A549 (cell line): ENCODE measurements around the gene EFEMP2. TPM values are rescaled to one million over a fixed set of nuclear protein-coding genes. Genes with fewer than 3 reads are reported as not detected.

Experiments used
- CBX2 ChIP-seq: fragments of 200-600 bp; sonication (generic); IDR thresholded peaks from 2 replicates; pipeline ENCODE4 v1.6.1; 2016; ENCODE audit warnings: low read depth, mild to moderate bottlenecking, borderline replicate concordance
- CBX8 ChIP-seq: fragments of 200-600 bp; sonication (generic); IDR thresholded peaks from 2 replicates; pipeline ENCODE4 v1.6.1; 2016
- EHMT2 ChIP-seq: fragments of 200-600 bp; sonication (generic); IDR thresholded peaks from 2 replicates; pipeline ENCODE4 v1.6.1; 2016; ENCODE audit warnings: antibody characterized with exemption, low read depth, mild to moderate bottlenecking, moderate library complexity
- EP300 ChIP-seq, 2 experiments: fragments of >200 bp; sonication (Bioruptor Twin); formaldehyde crosslinking; IDR thresholded peaks; 2 replicates in 1 of 2; 3 replicates in 1 of 2; pipeline ENCODE4 v1.6.1; 2016 to 2017
- FOXS1 ChIP-seq: fragments of 250-450 bp; sonication (Bioruptor Pico); IDR thresholded peaks from 2 replicates; pipeline ENCODE4 v1.5.0; 2020; ENCODE audit warnings: mild to moderate bottlenecking, moderate library complexity
- HDAC2 ChIP-seq: fragments of 200-600 bp; sonication (generic); IDR thresholded peaks from 2 replicates; pipeline ENCODE4 v1.6.1; 2016
- KDM5A ChIP-seq: fragments of 200-600 bp; sonication (generic); IDR thresholded peaks from 2 replicates; pipeline ENCODE4 v1.6.1; 2016; ENCODE audit warnings: antibody characterized with exemption, mild to moderate bottlenecking
- MYC ChIP-seq: IDR thresholded peaks from 2 replicates; pipeline ENCODE4 v1.6.1; 2012; ENCODE audit warnings: mild to moderate bottlenecking, inconsistent platforms, low read length, improper control_type of control experiment, borderline replicate concordance
- PHF8 ChIP-seq: fragments of 200-600 bp; sonication (generic); IDR thresholded peaks from 2 replicates; pipeline ENCODE4 v1.6.1; 2016; ENCODE audit warnings: low read depth, mild to moderate bottlenecking, antibody characterized with exemption, moderate library complexity, borderline replicate concordance
- POLR2A ChIP-seq: IDR thresholded peaks from 2 replicates; pipeline ENCODE4 v1.6.1; 2012; ENCODE audit warnings: mild to moderate bottlenecking, low read length
- RARB ChIP-seq: fragments of 250-450 bp; sonication (Bioruptor Pico); IDR thresholded peaks from 2 replicates; pipeline ENCODE4 v1.8.0; 2021; ENCODE audit warnings: mild to moderate bottlenecking, moderate library complexity
- RCOR1 ChIP-seq: fragments of 150-350 bp; IDR thresholded peaks from 2 replicates; pipeline ENCODE4 v1.6.1; 2014; ENCODE audit warnings: antibody characterized with exemption, low read length, low read depth
- RFX5 ChIP-seq: fragments of 450-650 bp; IDR thresholded peaks from 2 replicates; pipeline ENCODE4 v1.7.1; 2014; ENCODE audit warnings: antibody characterized with exemption, mild to moderate bottlenecking, moderate library complexity
- SMC3 ChIP-seq: fragments of >200 bp; sonication (Bioruptor Twin); formaldehyde crosslinking; IDR thresholded peaks from 3 replicates; pipeline ENCODE4 v1.6.1; 2018; ENCODE audit warnings: inconsistent platforms
- TFCP2L1 ChIP-seq: fragments of 250-450 bp; sonication (Bioruptor Pico); IDR thresholded peaks from 2 replicates; pipeline ENCODE4 v1.5.0; 2021; ENCODE audit warnings: mild to moderate bottlenecking
- TP53 ChIP-seq: fragments of 250-450 bp; sonication (Bioruptor Pico); IDR thresholded peaks from 2 replicates; pipeline ENCODE4 v1.5.0; 2021; ENCODE audit warnings: mild to moderate bottlenecking, moderate library complexity
- polyA plus RNA-seq, 4 experiments: library from polyadenylated mRNA; depleted of rRNA in 3 of 4; stranded (reverse); fragments of >200 nt; fragmentation: RNase III in 1 of 4; extraction: RNeasy Plus Mini Kit Qiagen cat#74134 plus additional on column Dnase treatment in 1 of 4; gene quantifications; 2 replicates in 3 of 4; 3 replicates in 1 of 4; pipeline ENCODE4 v1.2.3, GENCODE V29; 2011 to 2017
- TF ChIP-seq, protein P1 (sequence below): fragments of 200-600 bp; sonication (generic); IDR thresholded peaks from 2 replicates; pipeline ENCODE4 v1.6.1; 2016; ENCODE audit warnings: antibody characterized with exemption, mild to moderate bottlenecking, moderate library complexity
- TF ChIP-seq, protein P2 (sequence below): IDR thresholded peaks from 2 replicates; pipeline ENCODE4 v1.6.1; 2012
- TF ChIP-seq, protein P3 (sequence below): fragments of 150-350 bp; IDR thresholded peaks from 2 replicates; pipeline ENCODE4 v1.6.1; 2014; ENCODE audit warnings: low read depth, mild to moderate bottlenecking, low read length
- TF ChIP-seq, protein P4 (sequence below): fragments of 450-650 bp; IDR thresholded peaks from 2 replicates; pipeline ENCODE4 v1.6.1; 2014; ENCODE audit warnings: antibody characterized with exemption
- TF ChIP-seq, protein P5 (sequence below): fragments of 250-450 bp; sonication (Bioruptor Pico); IDR thresholded peaks from 2 replicates; pipeline ENCODE4 v1.5.0; 2020; ENCODE audit warnings: low read depth, mild to moderate bottlenecking, moderate library complexity
- TF ChIP-seq, protein P6 (sequence below): IDR thresholded peaks from 2 replicates; pipeline ENCODE4 v1.6.1; 2012

EFEMP2 gene
- polyA plus RNA-seq, 2 of the 4 experiments (the other 2 are of a cell fraction) = 1.3 to 1.4 TPM

DNA sequence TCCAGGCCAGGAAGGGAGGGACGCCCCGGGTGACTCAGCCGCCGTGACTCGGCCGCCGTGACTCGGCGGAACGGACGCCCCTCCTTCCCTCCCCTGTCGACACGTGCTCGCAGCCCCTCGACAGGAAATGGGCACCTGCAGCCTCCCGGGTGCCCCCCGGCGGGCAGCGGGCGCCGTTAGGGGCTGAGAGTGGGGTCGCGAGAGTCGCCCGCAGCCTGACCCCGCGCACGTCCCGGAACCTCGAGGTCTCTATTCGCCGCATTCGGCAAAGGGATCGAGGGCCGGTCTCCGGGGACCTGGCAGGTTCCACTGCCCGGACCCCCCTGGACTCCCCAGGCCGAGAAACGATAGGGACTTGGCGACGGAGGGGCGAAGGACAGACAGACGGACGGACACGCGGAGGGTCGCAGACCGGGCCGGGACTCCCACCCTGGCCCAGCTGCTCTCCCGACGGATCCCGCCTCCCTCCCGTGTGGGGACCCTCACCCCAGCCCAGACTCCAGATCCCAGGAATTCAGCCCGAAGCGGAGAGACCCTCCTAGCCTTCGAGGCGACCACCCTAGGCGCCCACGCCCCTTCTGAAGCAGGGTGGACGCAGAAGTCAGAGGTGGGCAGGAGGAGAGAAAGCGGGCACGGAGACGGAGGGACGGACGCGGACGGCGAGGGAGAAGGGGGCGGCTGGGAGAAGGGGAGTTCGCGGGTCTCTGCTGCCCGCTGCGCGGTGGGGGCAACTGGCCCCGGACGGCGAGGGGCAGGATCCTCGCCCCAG is 26.9 kb upstream of the EFEMP2 start (continued):
- TF ChIP-seq RCOR1 = no peak
- no peak for TF ChIP-seq CBX8
- TF ChIP-seq EHMT2 = no peak
- TF ChIP-seq HDAC2 = no peak
- TF ChIP-seq, protein P1, sequence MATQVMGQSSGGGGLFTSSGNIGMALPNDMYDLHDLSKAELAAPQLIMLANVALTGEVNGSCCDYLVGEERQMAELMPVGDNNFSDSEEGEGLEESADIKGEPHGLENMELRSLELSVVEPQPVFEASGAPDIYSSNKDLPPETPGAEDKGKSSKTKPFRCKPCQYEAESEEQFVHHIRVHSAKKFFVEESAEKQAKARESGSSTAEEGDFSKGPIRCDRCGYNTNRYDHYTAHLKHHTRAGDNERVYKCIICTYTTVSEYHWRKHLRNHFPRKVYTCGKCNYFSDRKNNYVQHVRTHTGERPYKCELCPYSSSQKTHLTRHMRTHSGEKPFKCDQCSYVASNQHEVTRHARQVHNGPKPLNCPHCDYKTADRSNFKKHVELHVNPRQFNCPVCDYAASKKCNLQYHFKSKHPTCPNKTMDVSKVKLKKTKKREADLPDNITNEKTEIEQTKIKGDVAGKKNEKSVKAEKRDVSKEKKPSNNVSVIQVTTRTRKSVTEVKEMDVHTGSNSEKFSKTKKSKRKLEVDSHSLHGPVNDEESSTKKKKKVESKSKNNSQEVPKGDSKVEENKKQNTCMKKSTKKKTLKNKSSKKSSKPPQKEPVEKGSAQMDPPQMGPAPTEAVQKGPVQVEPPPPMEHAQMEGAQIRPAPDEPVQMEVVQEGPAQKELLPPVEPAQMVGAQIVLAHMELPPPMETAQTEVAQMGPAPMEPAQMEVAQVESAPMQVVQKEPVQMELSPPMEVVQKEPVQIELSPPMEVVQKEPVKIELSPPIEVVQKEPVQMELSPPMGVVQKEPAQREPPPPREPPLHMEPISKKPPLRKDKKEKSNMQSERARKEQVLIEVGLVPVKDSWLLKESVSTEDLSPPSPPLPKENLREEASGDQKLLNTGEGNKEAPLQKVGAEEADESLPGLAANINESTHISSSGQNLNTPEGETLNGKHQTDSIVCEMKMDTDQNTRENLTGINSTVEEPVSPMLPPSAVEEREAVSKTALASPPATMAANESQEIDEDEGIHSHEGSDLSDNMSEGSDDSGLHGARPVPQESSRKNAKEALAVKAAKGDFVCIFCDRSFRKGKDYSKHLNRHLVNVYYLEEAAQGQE = no peak
- TF ChIP-seq EP300 (IDR thresholded peaks at IDR 0.05) = peak in 1 of 2 experiments; percentile 35; a peak in 1 of 5 replicates
- TF ChIP-seq, protein P2, sequence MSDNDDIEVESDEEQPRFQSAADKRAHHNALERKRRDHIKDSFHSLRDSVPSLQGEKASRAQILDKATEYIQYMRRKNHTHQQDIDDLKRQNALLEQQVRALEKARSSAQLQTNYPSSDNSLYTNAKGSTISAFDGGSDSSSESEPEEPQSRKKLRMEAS = peak; percentile 98
- TF ChIP-seq, protein P3, sequence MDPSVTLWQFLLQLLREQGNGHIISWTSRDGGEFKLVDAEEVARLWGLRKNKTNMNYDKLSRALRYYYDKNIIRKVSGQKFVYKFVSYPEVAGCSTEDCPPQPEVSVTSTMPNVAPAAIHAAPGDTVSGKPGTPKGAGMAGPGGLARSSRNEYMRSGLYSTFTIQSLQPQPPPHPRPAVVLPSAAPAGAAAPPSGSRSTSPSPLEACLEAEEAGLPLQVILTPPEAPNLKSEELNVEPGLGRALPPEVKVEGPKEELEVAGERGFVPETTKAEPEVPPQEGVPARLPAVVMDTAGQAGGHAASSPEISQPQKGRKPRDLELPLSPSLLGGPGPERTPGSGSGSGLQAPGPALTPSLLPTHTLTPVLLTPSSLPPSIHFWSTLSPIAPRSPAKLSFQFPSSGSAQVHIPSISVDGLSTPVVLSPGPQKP = no peak
- TF ChIP-seq, protein P4, sequence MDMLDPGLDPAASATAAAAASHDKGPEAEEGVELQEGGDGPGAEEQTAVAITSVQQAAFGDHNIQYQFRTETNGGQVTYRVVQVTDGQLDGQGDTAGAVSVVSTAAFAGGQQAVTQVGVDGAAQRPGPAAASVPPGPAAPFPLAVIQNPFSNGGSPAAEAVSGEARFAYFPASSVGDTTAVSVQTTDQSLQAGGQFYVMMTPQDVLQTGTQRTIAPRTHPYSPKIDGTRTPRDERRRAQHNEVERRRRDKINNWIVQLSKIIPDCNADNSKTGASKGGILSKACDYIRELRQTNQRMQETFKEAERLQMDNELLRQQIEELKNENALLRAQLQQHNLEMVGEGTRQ = peak; percentile 52
- no peak for TF ChIP-seq PHF8
- TF ChIP-seq POLR2A = peak; percentile 26; the same call in 1 of the 2 replicates
- TF ChIP-seq FOXS1 (CRISPR knock-in tag) = no peak
- peak; percentile 23; the same call in 1 of the 2 replicates for TF ChIP-seq RARB
- TF ChIP-seq CBX2 = no peak
- peak; percentile 15; the same call in 1 of the 2 replicates for TF ChIP-seq TFCP2L1
- TF ChIP-seq, protein P5, sequence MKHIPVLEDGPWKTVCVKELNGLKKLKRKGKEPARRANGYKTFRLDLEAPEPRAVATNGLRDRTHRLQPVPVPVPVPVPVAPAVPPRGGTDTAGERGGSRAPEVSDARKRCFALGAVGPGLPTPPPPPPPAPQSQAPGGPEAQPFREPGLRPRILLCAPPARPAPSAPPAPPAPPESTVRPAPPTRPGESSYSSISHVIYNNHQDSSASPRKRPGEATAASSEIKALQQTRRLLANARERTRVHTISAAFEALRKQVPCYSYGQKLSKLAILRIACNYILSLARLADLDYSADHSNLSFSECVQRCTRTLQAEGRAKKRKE (CRISPR knock-in tag) = 0 out of 2 replicates have a peak, but pooled peaks have one; percentile 28
- TF ChIP-seq MYC = peak; percentile 93
- TF ChIP-seq TP53 (CRISPR knock-in tag) = peak; percentile 55; the same call in 1 of the 2 replicates
- no peak for TF ChIP-seq RFX5
- TF ChIP-seq KDM5A = no peak
- TF ChIP-seq, protein P6, sequence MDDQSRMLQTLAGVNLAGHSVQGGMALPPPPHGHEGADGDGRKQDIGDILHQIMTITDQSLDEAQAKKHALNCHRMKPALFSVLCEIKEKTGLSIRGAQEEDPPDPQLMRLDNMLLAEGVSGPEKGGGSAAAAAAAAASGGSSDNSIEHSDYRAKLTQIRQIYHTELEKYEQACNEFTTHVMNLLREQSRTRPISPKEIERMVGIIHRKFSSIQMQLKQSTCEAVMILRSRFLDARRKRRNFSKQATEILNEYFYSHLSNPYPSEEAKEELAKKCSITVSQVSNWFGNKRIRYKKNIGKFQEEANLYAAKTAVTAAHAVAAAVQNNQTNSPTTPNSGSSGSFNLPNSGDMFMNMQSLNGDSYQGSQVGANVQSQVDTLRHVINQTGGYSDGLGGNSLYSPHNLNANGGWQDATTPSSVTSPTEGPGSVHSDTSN = no peak
- no peak for TF ChIP-seq SMC3
